ENCODE data around the gene DNAH7. TPM values are rescaled to one million over a fixed set of nuclear protein-coding genes. Genes with fewer than 3 reads are reported as not detected.
"Not testable (repeated sequence)": the region's sequence is repeated elsewhere in the genome, so short reads cannot be mapped to it uniquely, and the experiment has no call there.

DNAH7 gene
- total RNA-seq, 5 donors from 2014 or later (not counting 1 experiment from before 2014, with no cell fraction given), result 0.03 TPM; not detected in 4

DNA sequence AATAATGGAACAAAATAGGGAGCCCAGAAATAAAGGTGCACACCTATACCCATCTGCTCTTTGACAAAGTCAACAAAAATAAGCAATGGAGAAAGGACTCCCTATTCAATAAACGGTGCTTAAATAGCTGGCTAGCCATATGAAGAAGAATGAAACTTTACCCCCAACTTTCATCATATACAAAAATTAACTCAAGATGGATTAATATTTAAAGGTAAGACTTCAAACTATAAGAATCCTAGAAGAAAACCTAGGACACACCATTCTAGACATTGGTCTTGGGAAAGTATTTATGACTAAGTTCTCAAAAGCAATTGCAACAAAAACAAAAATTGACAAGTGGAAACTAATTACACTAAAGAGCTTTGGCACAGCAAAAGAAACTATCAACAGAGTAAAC is 139.1 kb downstream of the DNAH7 start:
- H3K4me1 ChIP-seq (ENCODE audit: control insufficient read depth in 1 of 2, extremely low read depth in 1 of 2, insufficient read depth in 2 of 2, low read length in 2 of 2), result no peaks in the 10 kb centered on the region
- no CpG with 5 or more reads among the region's 1 CpG for WGBS (ENCODE audit: insufficient coverage)
- POLR2A ChIA-PET, result interaction anchor here in 1 of 2 donors (0.6 kb wide), 1 partner anchor 1411 kb away, joined by 12 read pairs; no protein-coding TSS in a partner anchor
- H3K27me3 ChIP-seq (replicated peaks in 1 of 2; ENCODE audit: control insufficient read depth in 2 of 2, extremely low read depth in 1 of 2, insufficient read depth in 2 of 2, low read length in 1 of 2), result no peaks in the 10 kb centered on the region
- Mint-ChIP-seq H3K36me3 (no peaks in the 10 kb centered on the region), H3K27me3 (no peaks in the 10 kb centered on the region), H3K27ac (no peak overlapping the region), H3K9me3 (peaks cover 0 to 4% (median 0%) of the 10 kb centered on the region in 3 donors), H3K4me1 (no peaks in the 10 kb centered on the region), H3K4me3 (no peak overlapping the region)
- H3K27ac ChIP-seq (ENCODE audit: low read length), result no peak overlapping the region
- H3K9me3 ChIP-seq, result no peaks in the 10 kb centered on the region
- H3K4me3 ChIP-seq (ENCODE audit: control insufficient read depth in 1 of 2, extremely low read depth in 1 of 2, low read length in 1 of 2), result no peak overlapping the region
- no peak for ATAC-seq (replicated peaks in 1 of 4)
- CTCF ChIA-PET, result no interaction called here
- no peaks in the 10 kb centered on the region for H3K36me3 ChIP-seq (ENCODE audit: control insufficient read depth in 2 of 2, extremely low read depth in 1 of 2, insufficient read depth in 1 of 2, low read length in 1 of 2)
- DNase-seq, result no peak

- Mint-ChIP-seq H3K4me1 (no peaks in the 10 kb centered on the region), H3K27me3 (no peaks in the 10 kb centered on the region), H3K4me3 (no peak overlapping the region), H3K36me3 (no peaks in the 10 kb centered on the region), H3K27ac (no peak overlapping the region), H3K9me3 (peaks cover 0 to 6% (median 0%) of the 10 kb centered on the region in 3 donors)
- DNase-seq (no peak), ATAC-seq (replicated peaks in 1 of 4) (no peak)
- Histone ChIP-seq H3K27me3 (replicated peaks in 1 of 2; ENCODE audit: control insufficient read depth in 2 of 2, extremely low read depth in 1 of 2, insufficient read depth in 2 of 2, low read length in 1 of 2) (no peaks in the 10 kb centered on the region), H3K36me3 (ENCODE audit: control insufficient read depth in 2 of 2, extremely low read depth in 1 of 2, insufficient read depth in 1 of 2, low read length in 1 of 2) (no peaks in the 10 kb centered on the region), H3K4me3 (ENCODE audit: control insufficient read depth in 1 of 2, extremely low read depth in 1 of 2, low read length in 1 of 2) (no peak overlapping the region), H3K9me3 (no peaks in the 10 kb centered on the region), H3K4me1 (ENCODE audit: control insufficient read depth in 1 of 2, extremely low read depth in 1 of 2, insufficient read depth in 2 of 2, low read length in 2 of 2) (no peaks in the 10 kb centered on the region), H3K27ac (ENCODE audit: low read length) (no peak overlapping the region)
- ChIA-PET POLR2A (no interaction called here), CTCF (interaction anchor here in 1 of 2 donors (0.7 kb wide), 1 partner anchor 25 kb away, joined by 3 read pairs; no protein-coding TSS in a partner anchor)
- 100% methylated on average over 1 of the region's 3 CpGs for WGBS (ENCODE audit: insufficient coverage)
Measured at GRCh38 chr2:195925120-195925519, 143.5 kb downstream of the DNAH7 start.

DNA sequence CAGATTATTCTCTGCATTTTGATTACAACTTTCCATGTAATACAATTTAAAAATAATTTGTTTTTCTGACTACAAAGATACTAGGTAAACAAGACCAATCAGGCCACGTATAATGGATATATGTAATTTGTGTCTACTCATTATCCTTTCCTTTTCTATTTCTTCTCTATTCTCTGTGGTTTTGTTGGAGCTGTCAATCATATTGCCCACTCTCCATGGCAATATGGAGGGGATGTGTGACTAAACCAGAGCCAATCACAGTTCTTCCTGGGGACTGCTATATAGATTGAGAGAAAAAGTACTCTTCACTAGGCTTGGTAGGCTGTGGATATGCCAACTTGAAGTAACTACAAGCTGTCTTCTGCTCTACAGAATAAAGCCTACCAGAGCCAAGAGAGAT is 144.7 kb downstream of the DNAH7 start:
- no peaks in the 10 kb centered on the region for H3K4me1 ChIP-seq (ENCODE audit: control insufficient read depth in 1 of 2, extremely low read depth in 1 of 2, insufficient read depth in 2 of 2, low read length in 2 of 2)
- H3K36me3 ChIP-seq (ENCODE audit: control insufficient read depth in 2 of 2, extremely low read depth in 1 of 2, insufficient read depth in 1 of 2, low read length in 1 of 2), result no peaks in the 10 kb centered on the region
- Mint-ChIP-seq H3K36me3 (no peaks in the 10 kb centered on the region), H3K9me3 (peaks cover 0 to 6% (median 0%) of the 10 kb centered on the region in 3 donors), H3K4me3 (no peak overlapping the region), H3K4me1 (no peaks in the 10 kb centered on the region), H3K27me3 (no peaks in the 10 kb centered on the region), H3K27ac (no peak overlapping the region)
- WGBS (ENCODE audit: insufficient coverage), result no CpG with 5 or more reads among the region's 1 CpG
- ChIA-PET CTCF (no interaction called here), POLR2A (interaction anchor here (0.7 kb wide), 2 partner anchors 16 to 1007 kb away, joined by 3 read pairs; no protein-coding TSS in a partner anchor)
- no peaks in the 10 kb centered on the region for H3K9me3 ChIP-seq
- H3K27me3 ChIP-seq (replicated peaks in 1 of 2; ENCODE audit: control insufficient read depth in 2 of 2, extremely low read depth in 1 of 2, insufficient read depth in 2 of 2, low read length in 1 of 2), result no peaks in the 10 kb centered on the region
- no peak overlapping the region for H3K27ac ChIP-seq (ENCODE audit: low read length)
- no peak for DNase-seq
- no peak for ATAC-seq (replicated peaks in 1 of 4)
- no peak overlapping the region for H3K4me3 ChIP-seq (ENCODE audit: control insufficient read depth in 1 of 2, extremely low read depth in 1 of 2, low read length in 1 of 2)

DNA sequence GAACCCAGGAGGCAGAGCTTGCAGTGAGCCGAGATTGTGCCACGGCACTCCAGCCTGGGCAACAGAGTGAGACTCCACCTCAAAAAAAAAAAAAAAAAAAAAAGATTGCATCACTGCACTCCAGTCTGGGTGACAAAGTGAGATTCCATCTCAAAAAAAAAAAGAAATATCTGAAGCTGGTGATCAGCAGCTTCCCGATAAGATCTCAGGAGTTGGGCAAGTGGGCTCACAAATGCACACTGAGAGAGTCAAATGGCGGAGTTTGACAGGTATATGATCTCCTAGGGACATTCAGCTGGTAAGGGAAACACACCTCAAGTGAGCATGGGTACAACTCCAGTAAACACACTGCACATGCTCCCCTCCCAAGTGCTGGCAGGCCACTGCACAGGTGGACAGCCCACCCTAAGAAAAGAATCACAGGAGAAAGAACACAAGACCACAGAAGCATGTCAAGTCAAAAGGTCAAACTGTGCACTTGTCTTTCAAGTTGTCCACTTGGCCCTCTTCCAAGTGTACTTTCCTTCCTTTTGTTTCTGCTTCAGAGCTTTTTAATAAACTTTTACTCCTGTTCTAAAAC is 151.5 kb downstream of the DNAH7 start:
- DNase-seq; H3K36me3 Mint-ChIP-seq; H3K27me3 Mint-ChIP-seq; H3K4me1 Mint-ChIP-seq; POLR2A ChIA-PET; H3K4me3 Mint-ChIP-seq; H3K4me3 ChIP-seq (ENCODE audit: control insufficient read depth in 1 of 2, extremely low read depth in 1 of 2, low read length in 1 of 2); H3K9me3 ChIP-seq; H3K27me3 ChIP-seq (replicated peaks in 1 of 2; ENCODE audit: control insufficient read depth in 2 of 2, extremely low read depth in 1 of 2, insufficient read depth in 2 of 2, low read length in 1 of 2); H3K36me3 ChIP-seq (ENCODE audit: control insufficient read depth in 2 of 2, extremely low read depth in 1 of 2, insufficient read depth in 1 of 2, low read length in 1 of 2); ATAC-seq (replicated peaks in 1 of 4); H3K27ac ChIP-seq (ENCODE audit: low read length); H3K4me1 ChIP-seq (ENCODE audit: control insufficient read depth in 1 of 2, extremely low read depth in 1 of 2, insufficient read depth in 2 of 2, low read length in 2 of 2); H3K9me3 Mint-ChIP-seq; H3K27ac Mint-ChIP-seq: not testable (repeated sequence)
- CTCF ChIA-PET, result interaction anchor here (0.6 kb wide), 2 partner anchors 42 to 1022 kb away, joined by 3 read pairs; no protein-coding TSS in a partner anchor
- 80% methylated on average over 1 of the region's 4 CpGs for WGBS (ENCODE audit: insufficient coverage)

DNA sequence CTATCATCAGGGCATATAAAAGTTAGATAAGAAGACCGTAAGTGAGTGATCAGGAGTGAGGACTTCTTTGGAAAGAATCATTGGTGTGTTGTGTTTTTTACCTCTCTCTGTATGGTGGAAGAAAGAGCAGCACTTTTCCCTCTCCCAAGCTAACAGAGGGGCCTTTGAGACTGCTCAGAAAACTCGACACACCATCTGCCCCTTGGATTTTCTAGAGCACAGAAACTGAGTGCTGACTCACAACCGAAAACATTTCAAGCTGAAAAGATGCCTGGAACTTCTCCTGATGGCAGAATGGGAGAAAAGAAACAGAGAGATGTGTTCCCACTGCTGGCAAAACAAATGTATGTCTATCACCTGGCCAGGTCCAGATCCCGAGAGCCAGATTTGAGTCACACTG is 156.6 kb downstream of the DNAH7 start:
- Histone ChIP-seq H3K4me1 (ENCODE audit: control insufficient read depth in 1 of 2, extremely low read depth in 1 of 2, insufficient read depth in 2 of 2, low read length in 2 of 2) (no peaks in the 10 kb centered on the region), H3K36me3 (ENCODE audit: control insufficient read depth in 2 of 2, extremely low read depth in 1 of 2, insufficient read depth in 1 of 2, low read length in 1 of 2) (no peaks in the 10 kb centered on the region), H3K27ac (ENCODE audit: low read length) (no peak overlapping the region), H3K27me3 (replicated peaks in 1 of 2; ENCODE audit: control insufficient read depth in 2 of 2, extremely low read depth in 1 of 2, insufficient read depth in 2 of 2, low read length in 1 of 2) (no peaks in the 10 kb centered on the region), H3K4me3 (ENCODE audit: control insufficient read depth in 1 of 2, extremely low read depth in 1 of 2, low read length in 1 of 2) (no peak overlapping the region), H3K9me3 (no peaks in the 10 kb centered on the region)
- DNase-seq, result no peak
- Mint-ChIP-seq H3K27ac (no peak overlapping the region), H3K4me3 (no peak overlapping the region), H3K27me3 (peaks cover 3 to 8% of the 10 kb centered on the region in 2 donors), H3K4me1 (no peaks in the 10 kb centered on the region), H3K9me3 (peaks cover 3 to 4% (median 3%) of the 10 kb centered on the region in 3 donors), H3K36me3 (no peaks in the 10 kb centered on the region)
- POLR2A ChIA-PET, result interaction anchor here in 1 of 2 donors (0.6 kb wide), 1 partner anchor 1493 kb away, joined by 3 read pairs; no protein-coding TSS in a partner anchor
- no peak for ATAC-seq (replicated peaks in 1 of 4)
- WGBS (ENCODE audit: insufficient coverage), result 79% methylated on average over 2 of the region's 4 CpGs
- CTCF ChIA-PET, result no interaction called here

GRCh38 chr2:195910570-195910969 is 158.1 kb downstream of the DNAH7 start:
- Histone ChIP-seq H3K9me3 (no peaks in the 10 kb centered on the region), H3K4me3 (ENCODE audit: control insufficient read depth in 1 of 2, extremely low read depth in 1 of 2, low read length in 1 of 2) (no peak overlapping the region), H3K27me3 (replicated peaks in 1 of 2; ENCODE audit: control insufficient read depth in 2 of 2, extremely low read depth in 1 of 2, insufficient read depth in 2 of 2, low read length in 1 of 2) (no peaks in the 10 kb centered on the region), H3K36me3 (ENCODE audit: control insufficient read depth in 2 of 2, extremely low read depth in 1 of 2, insufficient read depth in 1 of 2, low read length in 1 of 2) (no peaks in the 10 kb centered on the region), H3K27ac (ENCODE audit: low read length) (no peak overlapping the region), H3K4me1 (ENCODE audit: control insufficient read depth in 1 of 2, extremely low read depth in 1 of 2, insufficient read depth in 2 of 2, low read length in 2 of 2) (no peaks in the 10 kb centered on the region)
- WGBS (ENCODE audit: insufficient coverage), result no CpG with 5 or more reads among the region's 4 CpGs
- Mint-ChIP-seq H3K27ac (no peak overlapping the region), H3K4me1 (no peaks in the 10 kb centered on the region), H3K9me3 (peaks cover 3 to 4% (median 3%) of the 10 kb centered on the region in 3 donors), H3K27me3 (peaks cover 3 to 7% of the 10 kb centered on the region in 2 donors), H3K36me3 (no peaks in the 10 kb centered on the region), H3K4me3 (no peak overlapping the region)
- no peak for DNase-seq
- ChIA-PET CTCF (interaction anchor here in 1 of 2 donors (0.6 kb wide), 1 partner anchor 68 kb away, joined by 3 read pairs; no protein-coding TSS in a partner anchor), POLR2A (no interaction called here)
- ATAC-seq (replicated peaks in 1 of 4), result no peak

Data from T-cell (primary cell).